GM23338 (cell line): Measurements from ENCODE around the gene USH2A.
"Not testable (repeated sequence)": the region's sequence is repeated elsewhere in the genome, so short reads cannot be mapped to it uniquely, and the experiment has no call there.

Experiments used
- POLR2AphosphoS5 ChIP-seq: IDR thresholded peaks from 2 replicates; pipeline ENCODE4 v1.6.1; 2016; ENCODE audit warnings: antibody characterized with exemption, low read depth
- TF ChIP-seq, protein P1 (sequence below), 2 experiments: fragments of 200-600 bp in 1 of 2; sonication (generic) in 1 of 2; conservative IDR thresholded peaks; 2 replicates each; pipeline versions ENCODE4 v1.5.1 to v1.6.1; 2016 to 2017; ENCODE audit warnings: antibody characterized with exemption in 2 of 2, low read depth in 2 of 2, mild to moderate bottlenecking in 2 of 2, moderate library complexity in 1 of 2

GRCh38 chr1:216145451-216146018 is 277.7 kb downstream of the USH2A start:
- TF ChIP-seq, protein P1, sequence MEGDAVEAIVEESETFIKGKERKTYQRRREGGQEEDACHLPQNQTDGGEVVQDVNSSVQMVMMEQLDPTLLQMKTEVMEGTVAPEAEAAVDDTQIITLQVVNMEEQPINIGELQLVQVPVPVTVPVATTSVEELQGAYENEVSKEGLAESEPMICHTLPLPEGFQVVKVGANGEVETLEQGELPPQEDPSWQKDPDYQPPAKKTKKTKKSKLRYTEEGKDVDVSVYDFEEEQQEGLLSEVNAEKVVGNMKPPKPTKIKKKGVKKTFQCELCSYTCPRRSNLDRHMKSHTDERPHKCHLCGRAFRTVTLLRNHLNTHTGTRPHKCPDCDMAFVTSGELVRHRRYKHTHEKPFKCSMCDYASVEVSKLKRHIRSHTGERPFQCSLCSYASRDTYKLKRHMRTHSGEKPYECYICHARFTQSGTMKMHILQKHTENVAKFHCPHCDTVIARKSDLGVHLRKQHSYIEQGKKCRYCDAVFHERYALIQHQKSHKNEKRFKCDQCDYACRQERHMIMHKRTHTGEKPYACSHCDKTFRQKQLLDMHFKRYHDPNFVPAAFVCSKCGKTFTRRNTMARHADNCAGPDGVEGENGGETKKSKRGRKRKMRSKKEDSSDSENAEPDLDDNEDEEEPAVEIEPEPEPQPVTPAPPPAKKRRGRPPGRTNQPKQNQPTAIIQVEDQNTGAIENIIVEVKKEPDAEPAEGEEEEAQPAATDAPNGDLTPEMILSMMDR (conservative IDR thresholded peaks at IDR 0.05; ENCODE audit: low read depth in 2 of 2), result not testable (repeated sequence)
- TF ChIP-seq POLR2AphosphoS5, result not testable (repeated sequence)
